CD4-positive, alpha-beta T cell treated with Interleukin-6 for 4 hours (primary cell): ENCODE data around the gene HK1.

Experiments used
- DNase-seq: peaks from one replicate; pipeline ENCODE4 v3.0.0-alpha.2; 2020; ENCODE audit warnings: mixed read lengths

The HK1 gene

GRCh38 chr10:69407621-69408301 is 129.5 kb downstream of the HK1 start:
- DNase-seq = peak; percentile 47

GRCh38 chr10:69408318-69409175 is 130.3 kb downstream of the HK1 start:
- DNase-seq = peak; percentile 92

GRCh38 chr10:69409176-69409495 is 130.8 kb downstream of the HK1 start:
- DNase-seq = no peak

GRCh38 chr10:69409968-69410367 is 131.7 kb downstream of the HK1 start:
- DNase-seq = no peak

- no peak for DNase-seq
Measured at GRCh38 chr10:69410487-69410886, 132.2 kb downstream of the HK1 start.

- no peak for DNase-seq
Measured at GRCh38 chr10:69411476-69411875, 133.2 kb downstream of the HK1 start.

- no peak for DNase-seq
Measured at GRCh38 chr10:69412232-69412790, 134.0 kb downstream of the HK1 start.

- DNase-seq = peak; percentile 51
Measured at GRCh38 chr10:69413221-69413865, 135.0 kb downstream of the HK1 start.

GRCh38 chr10:69414036-69415018 is 136.0 kb downstream of the HK1 start:
- no peak for DNase-seq

- no peak for DNase-seq
Measured at GRCh38 chr10:69415049-69415448, 136.8 kb downstream of the HK1 start.

GRCh38 chr10:69415951-69416350 is 137.7 kb downstream of the HK1 start:
- DNase-seq = no peak

GRCh38 chr10:69416695-69417094 is 138.4 kb downstream of the HK1 start, which contains the start of gene TACR2:
Gene TACR2, minus strand, starts transcription at chr10:69416918. Its CDS starts 595 bp downstream, at chr10:69416323.
- no peak for DNase-seq

GRCh38 chr10:69417542-69417941 is 139.2 kb downstream of the HK1 start:
- DNase-seq = no peak

GRCh38 chr10:69418052-69418752 is 139.9 kb downstream of the HK1 start:
- DNase-seq = no peak

GRCh38 chr10:69419096-69419743 is 140.9 kb downstream of the HK1 start:
- DNase-seq = no peak

GRCh38 chr10:69419744-69420126 is 141.4 kb downstream of the HK1 start:
- DNase-seq = no peak

GRCh38 chr10:69421611-69422308 is 143.5 kb downstream of the HK1 start:
- DNase-seq = no peak

- no peak for DNase-seq
Measured at GRCh38 chr10:69422676-69423075, 144.4 kb downstream of the HK1 start.

GRCh38 chr10:69425041-69425440 is 146.7 kb downstream of the HK1 start:
- no peak for DNase-seq
